Right hindlimb (tissue), 1 donor: ENCODE results near the gene ACP5.

Source experiments
- DNase-seq: peaks from one replicate; pipeline ENCODE4 v3.0.0-alpha.2; 2018

The ACP5 gene

GRCh38 chr19:11547929-11548700 lies 29.3 kb downstream of the ACP5 start:
- DNase-seq: no peak

DNA sequence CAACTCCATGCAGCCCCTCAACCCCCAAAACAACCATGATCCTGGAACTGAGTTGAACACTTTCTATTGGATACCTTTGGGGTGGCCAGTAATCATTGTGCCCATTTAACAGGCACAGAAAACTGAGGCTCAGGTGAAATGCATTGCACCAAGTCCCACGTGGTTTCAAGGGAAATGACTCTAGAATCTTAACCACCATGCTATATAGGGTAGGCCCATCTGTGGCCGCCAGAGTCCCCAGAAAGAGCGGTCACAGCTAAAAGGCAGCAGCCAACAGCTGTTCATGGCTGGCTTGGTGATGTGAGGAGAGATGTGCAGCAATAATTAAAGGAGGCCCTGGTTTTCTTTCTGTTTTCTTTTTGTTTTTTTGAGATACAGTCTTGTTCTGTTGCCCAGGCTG lies 36.2 kb downstream of the ACP5 start:
- DNase-seq: no peak

- DNase-seq: no peak
Observed at GRCh38 chr19:11540645-11541044, 36.8 kb downstream of the ACP5 start.

DNA sequence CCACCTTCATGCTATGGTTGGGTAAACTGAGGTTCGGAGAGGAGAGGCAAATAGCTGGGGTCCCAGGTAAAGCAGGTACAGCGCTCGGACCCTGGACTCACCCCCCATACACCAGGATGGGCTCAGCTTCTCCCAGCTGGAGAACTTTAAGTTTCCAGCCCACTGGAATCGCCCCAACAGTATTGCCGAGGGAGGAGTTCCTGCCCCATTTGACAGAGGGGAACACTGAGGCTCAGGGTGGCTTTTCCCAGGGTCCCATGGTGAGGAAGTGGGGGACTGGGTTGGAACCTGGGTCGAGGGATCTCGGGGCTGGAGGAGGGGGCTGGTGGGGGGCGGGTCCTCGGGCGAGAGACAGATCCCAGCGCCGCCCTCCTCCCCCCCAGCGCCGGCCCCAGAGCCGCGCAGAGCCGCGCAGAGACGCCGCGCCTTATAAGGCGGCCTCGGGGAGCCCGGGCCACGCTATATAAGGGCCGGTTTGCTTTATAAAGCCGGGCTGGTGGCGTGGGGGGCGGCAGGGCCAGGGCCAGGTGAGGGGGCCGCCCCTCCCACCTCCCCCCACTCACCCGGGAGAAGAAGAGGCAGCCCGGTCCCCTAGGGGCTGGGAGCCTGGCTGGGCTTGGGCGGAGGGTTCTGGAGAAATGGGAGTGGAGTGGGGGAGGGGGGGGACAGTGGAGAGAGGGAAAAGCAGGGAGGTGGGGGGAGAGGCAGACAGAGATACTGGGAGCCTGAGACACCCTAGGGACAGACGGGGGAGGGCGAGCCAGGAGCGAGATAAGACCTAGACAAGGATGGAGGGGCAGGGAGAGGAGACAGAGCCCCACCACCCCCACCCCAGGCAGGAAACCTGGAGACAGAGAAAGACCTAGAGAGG lies 37.7 kb downstream of the ACP5 start:
- DNase-seq: peak; percentile 51

DNA sequence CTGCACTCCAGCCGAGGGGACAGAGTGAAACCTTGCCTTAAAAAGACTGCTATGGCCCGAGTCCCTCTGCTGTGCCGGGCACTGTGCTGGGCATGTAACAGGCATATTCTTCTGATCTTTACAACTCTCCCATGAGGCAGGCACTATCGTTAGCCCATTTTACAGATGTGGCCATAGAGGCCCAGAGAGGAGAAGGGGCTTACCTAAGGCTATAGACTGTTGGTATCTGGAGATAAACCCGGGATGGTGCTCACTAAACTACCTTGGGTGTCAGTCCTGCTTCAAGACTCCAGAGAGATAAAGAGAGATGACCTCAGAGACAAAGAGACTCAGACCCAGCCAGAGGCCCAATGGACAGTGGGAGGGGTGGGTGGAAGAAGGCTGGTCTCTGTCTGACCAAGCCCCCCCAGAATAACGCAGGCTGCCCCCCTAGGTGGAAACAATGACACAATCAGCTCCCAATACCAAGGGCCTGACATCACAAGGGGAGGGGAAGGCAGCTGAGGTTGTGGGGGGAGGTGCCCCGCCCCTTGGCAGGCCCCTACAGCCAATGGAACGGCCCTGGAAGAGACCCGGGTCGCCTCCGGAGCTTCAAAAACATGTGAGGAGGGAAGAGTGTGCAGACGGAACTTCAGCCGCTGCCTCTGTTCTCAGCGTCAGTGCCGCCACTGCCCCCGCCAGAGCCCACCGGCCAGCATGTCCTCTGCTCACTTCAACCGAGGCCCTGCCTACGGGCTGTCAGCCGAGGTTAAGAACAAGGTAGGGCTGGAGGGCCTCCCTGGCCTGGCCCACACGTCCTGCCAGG lies 39.0 kb downstream of the ACP5 start, which contains the start of gene CNN1:
Gene CNN1 (plus strand): TSS at position 620 of the 805 bp plus-strand sequence. CDS start 77 bp downstream, at position 697.
- peak; percentile 87 for DNase-seq

DNA sequence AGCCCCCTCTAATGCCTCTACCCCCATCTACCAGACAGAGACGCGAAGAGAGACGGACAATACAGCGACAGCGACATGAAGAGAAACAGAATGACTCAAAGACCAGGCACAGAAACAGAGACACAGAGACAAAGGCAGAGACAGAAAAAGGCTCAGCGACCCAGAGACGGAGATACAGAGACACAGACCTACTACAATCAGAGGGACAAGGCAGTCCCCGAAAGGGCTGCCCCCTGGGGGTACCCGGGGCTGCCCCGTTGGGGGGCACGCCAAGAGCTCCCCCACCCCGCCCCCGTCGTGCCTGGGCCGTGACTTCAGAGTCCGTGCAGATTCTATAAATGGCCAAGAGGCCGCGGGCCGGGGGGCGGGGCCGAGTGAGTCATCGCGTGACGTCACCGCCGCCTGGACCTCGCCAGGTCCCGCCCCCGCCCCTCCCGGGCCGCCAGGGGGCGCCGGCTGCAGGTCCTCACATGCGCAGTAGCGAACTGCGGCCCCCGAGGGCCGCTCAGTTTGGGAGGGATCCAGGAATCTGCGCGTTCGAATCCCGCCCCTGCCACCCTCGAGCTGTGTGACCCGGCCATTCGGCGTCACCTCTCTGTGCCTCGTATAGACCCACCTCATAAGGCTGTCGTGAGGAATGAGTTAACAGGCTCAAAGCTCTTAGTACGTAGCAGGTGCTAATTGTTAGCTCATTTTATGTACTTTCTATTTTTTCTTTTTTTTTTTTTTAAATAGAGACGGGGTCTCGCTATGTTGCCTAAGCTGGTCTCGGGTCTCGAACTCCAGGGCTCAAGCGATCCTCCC lies 41.5 kb downstream of the ACP5 start:
- peak; percentile 87 for DNase-seq

DNA sequence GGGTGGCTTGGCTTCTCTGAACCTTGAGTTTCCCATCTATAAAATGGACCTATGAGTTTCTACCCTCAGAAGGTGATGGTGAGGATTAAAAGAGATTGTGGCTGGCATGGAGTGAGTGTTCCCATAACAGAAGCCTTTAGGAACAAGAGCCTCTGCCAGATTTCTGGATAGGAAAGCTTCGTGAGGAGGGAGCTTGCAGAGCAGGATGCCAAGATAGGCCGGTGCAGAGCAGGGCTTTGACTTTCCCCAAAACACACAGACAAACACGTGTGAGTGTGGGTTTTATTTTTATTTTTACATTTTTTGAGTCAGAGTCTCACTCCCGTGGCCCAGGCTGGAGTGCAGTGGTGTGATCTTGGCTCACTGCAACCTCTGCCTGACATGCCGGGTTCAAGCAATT lies 42.5 kb downstream of the ACP5 start:
- no peak for DNase-seq

GRCh38 chr19:11534538-11534937 lies 42.9 kb downstream of the ACP5 start:
- no peak for DNase-seq

GRCh38 chr19:11530432-11530831 lies 47.0 kb downstream of the ACP5 start:
- peak; percentile 74 for DNase-seq

DNA sequence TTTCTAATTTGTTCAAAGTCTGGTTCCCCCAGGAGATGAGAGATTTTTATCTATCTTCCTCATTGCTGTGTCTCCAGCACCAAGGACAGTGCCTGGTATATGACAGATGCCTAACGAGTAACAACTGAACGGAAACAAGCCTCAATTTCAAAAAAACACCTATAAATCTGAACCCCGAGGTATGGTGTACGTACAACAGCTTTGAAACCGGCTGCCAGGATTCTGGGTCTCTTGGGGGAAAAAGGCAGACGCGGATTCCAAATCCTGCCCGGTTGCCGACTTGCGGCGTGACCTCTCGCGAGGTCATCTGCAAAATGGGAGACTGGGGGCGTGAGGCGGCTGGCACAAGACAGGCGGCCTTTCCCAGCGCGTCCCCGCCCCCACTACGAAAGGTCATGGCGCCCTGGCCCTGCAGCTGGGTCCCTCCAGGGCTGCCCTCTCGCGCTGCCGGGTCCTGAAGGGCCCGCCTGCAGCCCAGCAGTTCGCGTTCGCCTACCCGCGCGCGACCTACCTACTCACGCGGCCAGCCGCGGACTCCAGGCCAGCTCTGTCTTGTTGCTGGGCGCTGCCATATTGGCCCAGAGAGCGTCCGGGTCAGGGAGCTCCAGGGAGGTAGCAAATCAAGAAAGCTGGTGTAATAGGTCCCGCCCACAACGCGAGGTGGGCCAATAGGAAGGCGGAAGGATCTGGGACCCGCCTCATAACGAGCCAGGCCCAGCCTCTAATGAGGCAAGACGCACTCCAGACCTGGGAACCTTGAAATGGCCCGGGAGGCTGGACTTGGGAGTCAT lies 48.7 kb downstream of the ACP5 start, which contains the start of gene ECSIT:
Gene ECSIT (minus strand): TSS at position 584 of the 791 bp plus-strand sequence. CDS start 9,964 bp downstream, outside the sequence.
- DNase-seq: peak; percentile 98
